Activated CD4-positive, alpha-beta memory T cell treated with anti-CD3 and anti-CD28 coated beads for 36 hours (primary cell): ENCODE data around the gene PFKL. TPM values are rescaled to one million over a fixed set of nuclear protein-coding genes. Genes with fewer than 3 reads are reported as not detected.

ENCODE experiments used
- CTCF ChIA-PET: fragments of 350-600 bp; sonication (Branson Sonifier 250); formaldehyde crosslinking; loops from one replicate; lab custom pipeline; 2021; ENCODE audit warnings: antibody characterized with exemption, inconsistent platforms; lab: Charles Lee
- POLR2A ChIA-PET: fragments of 350-600 bp; sonication (Branson Sonifier 250); formaldehyde crosslinking; loops from one replicate; lab custom pipeline; 2021; ENCODE audit warnings: antibody characterized with exemption; lab: Charles Lee
- DNase-seq: peaks from one replicate; pipeline ENCODE4 v3.0.0-alpha.2; 2020
- H3K27ac Mint-ChIP-seq: one replicate; pipeline ENCODE4 v1.8.0; 2021; ENCODE audit warnings: mixed read lengths
- H3K27me3 Mint-ChIP-seq: one replicate; pipeline ENCODE4 v1.8.0; 2021; ENCODE audit warnings: mixed read lengths
- H3K36me3 Mint-ChIP-seq: one replicate; pipeline ENCODE4 v1.8.0; 2021; ENCODE audit warnings: mixed read lengths
- H3K4me1 Mint-ChIP-seq: one replicate; pipeline ENCODE4 v1.8.0; 2021; ENCODE audit warnings: low read depth, mixed read lengths
- H3K4me3 Mint-ChIP-seq: one replicate; pipeline ENCODE4 v1.8.0; 2021; ENCODE audit warnings: mild to moderate bottlenecking, mixed read lengths
- H3K9me3 Mint-ChIP-seq: one replicate; pipeline ENCODE4 v1.8.0; 2021; ENCODE audit warnings: mixed read lengths
- intact Hi-C: fragments of 100-400 bp; cut with micrococcal nuclease; formaldehyde crosslinking; loops from one replicate; pipeline ENCODE4 v1.15.1; 2023
- total RNA-seq, 2 experiments: library from RNA; stranded (reverse); gene quantifications; one replicate each; pipeline ENCODE4 v1.2.3, GENCODE V29; 2021

Gene PFKL
- total RNA-seq, 2 experiments from 2014 or later, result 197 to 210 TPM

- POLR2A ChIA-PET, result interaction anchor here (1.0 kb wide), 1 partner anchor 26 kb away, joined by 5 read pairs; no protein-coding TSS in a partner anchor
- DNase-seq, result no peak
- H3K36me3 Mint-ChIP-seq, result no peaks in the 10 kb centered on the region
- no peaks in the 10 kb centered on the region for H3K27me3 Mint-ChIP-seq
- intact Hi-C loops, result no loop called here
- H3K4me1 Mint-ChIP-seq, result no peaks in the 10 kb centered on the region
- H3K27ac Mint-ChIP-seq, result no peak overlapping the region
- no peak overlapping the region for H3K4me3 Mint-ChIP-seq
- H3K9me3 Mint-ChIP-seq, result no peaks in the 10 kb centered on the region
- CTCF ChIA-PET, result no interaction called here
Measured at GRCh38 chr21:44329086-44329889, 29.4 kb downstream of the PFKL start.

GRCh38 chr21:44329971-44330681 lies 30.3 kb downstream of the PFKL start:
- CTCF ChIA-PET, result no interaction called here
- intact Hi-C loops, result loop anchor here (10.0 kb wide), 1 partner anchor 125 kb away; the partner anchor contains the start of gene LRRC3
- Mint-ChIP-seq H3K27me3 (no peaks in the 10 kb centered on the region), H3K27ac (no peak overlapping the region), H3K4me3 (no peak overlapping the region), H3K4me1 (no peaks in the 10 kb centered on the region), H3K9me3 (no peaks in the 10 kb centered on the region), H3K36me3 (no peaks in the 10 kb centered on the region)
- no peak for DNase-seq
- POLR2A ChIA-PET, result interaction anchor here (1.0 kb wide), 1 partner anchor 27 kb away, joined by 5 read pairs; no protein-coding TSS in a partner anchor

- no peaks in the 10 kb centered on the region for H3K4me1 Mint-ChIP-seq
- no peak for DNase-seq
- intact Hi-C loops, result loop anchor here (10.0 kb wide), 1 partner anchor 124 kb away; the partner anchor contains the start of gene LRRC3
- H3K27me3 Mint-ChIP-seq, result no peaks in the 10 kb centered on the region
- no peak overlapping the region for H3K4me3 Mint-ChIP-seq
- CTCF ChIA-PET, result interaction anchor here (0.9 kb wide), 1 partner anchor 470 kb away, joined by 3 read pairs; no protein-coding TSS in a partner anchor
- POLR2A ChIA-PET, result no interaction called here
- no peaks in the 10 kb centered on the region for H3K9me3 Mint-ChIP-seq
- no peaks in the 10 kb centered on the region for H3K36me3 Mint-ChIP-seq
- H3K27ac Mint-ChIP-seq, result no peak overlapping the region
Measured at GRCh38 chr21:44330698-44331097, 30.8 kb downstream of the PFKL start.

- H3K27me3 Mint-ChIP-seq, result no peaks in the 10 kb centered on the region
- no peaks in the 10 kb centered on the region for H3K9me3 Mint-ChIP-seq
- DNase-seq, result no peak
- intact Hi-C loops, result loop anchor here (10.0 kb wide), 1 partner anchor 124 kb away; the partner anchor contains the start of gene LRRC3
- POLR2A ChIA-PET, result no interaction called here
- no peaks in the 10 kb centered on the region for H3K36me3 Mint-ChIP-seq
- H3K4me1 Mint-ChIP-seq, result no peaks in the 10 kb centered on the region
- no peak overlapping the region for H3K27ac Mint-ChIP-seq
- CTCF ChIA-PET, result interaction anchor here (0.9 kb wide), 1 partner anchor 470 kb away, joined by 3 read pairs; no protein-coding TSS in a partner anchor
- no peak overlapping the region for H3K4me3 Mint-ChIP-seq
Measured at GRCh38 chr21:44331209-44331608, 31.4 kb downstream of the PFKL start.

- intact Hi-C loops, result loop anchor here (10.0 kb wide), 1 partner anchor 123 kb away; the partner anchor contains the start of gene LRRC3
- Mint-ChIP-seq H3K27ac (no peak overlapping the region), H3K4me1 (no peaks in the 10 kb centered on the region), H3K27me3 (no peaks in the 10 kb centered on the region), H3K36me3 (no peaks in the 10 kb centered on the region), H3K9me3 (no peaks in the 10 kb centered on the region), H3K4me3 (no peak overlapping the region)
- no peak for DNase-seq
- CTCF ChIA-PET, result interaction anchor here (0.7 to 0.9 kb wide), 2 partner anchors 30 to 469 kb away, joined by 3 read pairs; no protein-coding TSS in a partner anchor
- POLR2A ChIA-PET, result no interaction called here
Measured at GRCh38 chr21:44331650-44332307, 31.9 kb downstream of the PFKL start.

- Mint-ChIP-seq H3K36me3 (no peaks in the 10 kb centered on the region), H3K4me3 (no peak overlapping the region), H3K27ac (no peak overlapping the region), H3K27me3 (no peaks in the 10 kb centered on the region), H3K9me3 (no peaks in the 10 kb centered on the region), H3K4me1 (no peaks in the 10 kb centered on the region)
- CTCF ChIA-PET, result interaction anchor here (0.7 kb wide), 1 partner anchor 31 kb away, joined by 3 read pairs; no protein-coding TSS in a partner anchor
- POLR2A ChIA-PET, result no interaction called here
- no peak for DNase-seq
- intact Hi-C loops, result loop anchor here (10.0 kb wide), 1 partner anchor 122 kb away; the partner anchor contains the start of gene LRRC3
Measured at GRCh38 chr21:44332383-44332782, 32.5 kb downstream of the PFKL start.

- ChIA-PET CTCF (no interaction called here), POLR2A (no interaction called here)
- Mint-ChIP-seq H3K36me3 (no peaks in the 10 kb centered on the region), H3K9me3 (no peaks in the 10 kb centered on the region), H3K27ac (no peak overlapping the region), H3K4me1 (no peaks in the 10 kb centered on the region), H3K4me3 (no peak overlapping the region), H3K27me3 (no peaks in the 10 kb centered on the region)
- no peak for DNase-seq
- intact Hi-C loops, result loop anchor here (10.0 kb wide), 1 partner anchor 122 kb away; the partner anchor contains the start of gene LRRC3
Measured at GRCh38 chr21:44332965-44333364, 33.1 kb downstream of the PFKL start.

GRCh38 chr21:44333509-44334328 lies 33.9 kb downstream of the PFKL start:
- H3K27me3 Mint-ChIP-seq, result no peaks in the 10 kb centered on the region
- DNase-seq, result no peak
- POLR2A ChIA-PET, result no interaction called here
- H3K36me3 Mint-ChIP-seq, result no peaks in the 10 kb centered on the region
- intact Hi-C loops, result loop anchor here (10.0 kb wide), 1 partner anchor 121 kb away; the partner anchor contains the start of gene LRRC3
- no peak overlapping the region for H3K27ac Mint-ChIP-seq
- H3K4me1 Mint-ChIP-seq, result peaks cover 3% of the 10 kb centered on the region
- H3K4me3 Mint-ChIP-seq, result no peak overlapping the region
- CTCF ChIA-PET, result no interaction called here
- H3K9me3 Mint-ChIP-seq, result no peaks in the 10 kb centered on the region

GRCh38 chr21:44334329-44335030 lies 34.6 kb downstream of the PFKL start:
- DNase-seq, result no peak
- no peaks in the 10 kb centered on the region for H3K36me3 Mint-ChIP-seq
- no peak overlapping the region for H3K27ac Mint-ChIP-seq
- H3K4me1 Mint-ChIP-seq, result peaks cover 5% of the 10 kb centered on the region
- H3K9me3 Mint-ChIP-seq, result no peaks in the 10 kb centered on the region
- no peaks in the 10 kb centered on the region for H3K27me3 Mint-ChIP-seq
- CTCF ChIA-PET, result no interaction called here
- intact Hi-C loops, result loop anchor here (10.0 kb wide), 1 partner anchor 120 kb away; the partner anchor contains the start of gene LRRC3
- POLR2A ChIA-PET, result no interaction called here
- no peak overlapping the region for H3K4me3 Mint-ChIP-seq

- intact Hi-C loops, result loop anchor here (10.0 kb wide), 1 partner anchor 119 kb away; the partner anchor contains the start of gene LRRC3
- DNase-seq, result no peak
- Mint-ChIP-seq H3K36me3 (no peaks in the 10 kb centered on the region), H3K27me3 (no peaks in the 10 kb centered on the region), H3K4me1 (peaks cover 13% of the 10 kb centered on the region), H3K27ac (no peak overlapping the region), H3K4me3 (no peak overlapping the region), H3K9me3 (no peaks in the 10 kb centered on the region)
- ChIA-PET POLR2A (no interaction called here), CTCF (no interaction called here)
Measured at GRCh38 chr21:44335266-44336059, 35.6 kb downstream of the PFKL start.
